Activated T-helper 9 cell treated with anti-CD3 and anti-CD28 coated beads, Interleukin-2, amount 50 U/mL, for 16 hours (primary cell): ENCODE data around the gene CSAD.

ENCODE experiments used
- DNase-seq: peaks from one replicate; pipeline ENCODE4 v3.0.0-alpha.2; 2020; ENCODE audit warnings: low read depth

Gene CSAD

GRCh38 chr12:53198486-53199110, 17.9 kb upstream of the CSAD start:
- no peak for DNase-seq

- no peak for DNase-seq
Observed at GRCh38 chr12:53197011-53197640, 16.4 kb upstream of the CSAD start.

GRCh38 chr12:53196486-53196885, 15.8 kb upstream of the CSAD start:
- DNase-seq = no peak

- no peak for DNase-seq
Observed at GRCh38 chr12:53195516-53196420, 15.0 kb upstream of the CSAD start.

GRCh38 chr12:53194973-53195372, 14.2 kb upstream of the CSAD start:
- DNase-seq = no peak

GRCh38 chr12:53193985-53194716, 13.4 kb upstream of the CSAD start:
- DNase-seq = no peak

GRCh38 chr12:53193040-53193439, 12.3 kb upstream of the CSAD start:
- no peak for DNase-seq

GRCh38 chr12:53192531-53193021, 11.9 kb upstream of the CSAD start:
- DNase-seq = no peak

GRCh38 chr12:53191885-53192530, 11.3 kb upstream of the CSAD start:
- DNase-seq = no peak

- no peak for DNase-seq
Observed at GRCh38 chr12:53191096-53191884, 10.6 kb upstream of the CSAD start.

- peak; percentile 41 for DNase-seq
Observed at GRCh38 chr12:53190108-53190729, 9.5 kb upstream of the CSAD start.

GRCh38 chr12:53187145-53187899, 6.6 kb upstream of the CSAD start:
- no peak for DNase-seq

GRCh38 chr12:53186745-53187144, 6.0 kb upstream of the CSAD start:
- DNase-seq = no peak

- no peak for DNase-seq
Observed at GRCh38 chr12:53185582-53186153, 4.9 kb upstream of the CSAD start.

- no peak for DNase-seq
Observed at GRCh38 chr12:53184828-53185227, 4.1 kb upstream of the CSAD start.

- DNase-seq = no peak
Observed at GRCh38 chr12:53182903-53183302, 2.2 kb upstream of the CSAD start.

- no peak for DNase-seq
Observed at GRCh38 chr12:53181935-53182334, 1.2 kb upstream of the CSAD start.

- peak; percentile 75 for DNase-seq
Observed at GRCh38 chr12:53180931-53181645, 363 bp upstream of the CSAD start.
